OCI-LY7 (cell line): ENCODE measurements around the gene XIST. TPM values are rescaled to one million over a fixed set of nuclear protein-coding genes. Genes with fewer than 3 reads are reported as not detected.
"Not testable (repeated sequence)": the region's sequence is repeated elsewhere in the genome, so short reads cannot be mapped to it uniquely, and the experiment has no call there.

Source experiments
- BruUV-seq: library from RNA; stranded (reverse); fragments of 400-500 nt; replicated peaks from 2 replicates; lab custom pipeline; 2021; lab: Mats Ljungman, UMichigan
- CTCF ChIA-PET: fragments of 300-600 bp; sonication (Branson Sonifier 250); formaldehyde crosslinking; loops from one replicate; lab custom pipeline; 2022; ENCODE audit warnings: antibody characterized with exemption; ENCODE audit not compliant: unreplicated experiment; lab: Charles Lee
- POLR2A ChIA-PET: fragments of 300-600 bp; sonication (Branson Sonifier 250); formaldehyde crosslinking; loops from one replicate; lab custom pipeline; 2022; ENCODE audit warnings: antibody characterized with exemption; lab: Charles Lee
- DNase-seq: peaks from one replicate; pipeline ENCODE4 v3.0.0-alpha.2; 2015; ENCODE audit warnings: low spot score
- H2AFZ ChIP-seq: fragments of 200-600 bp; sonication (generic), shearing (Covaris generic); 2 replicates; pipeline ENCODE4 v1.6.1; 2014; ENCODE audit warnings: mild to moderate bottlenecking, antibody characterized with exemption, low read length, moderate library complexity
- H3K27ac ChIP-seq: fragments of 200-600 bp; sonication (generic); 2 replicates; pipeline ENCODE4 v1.5.1; 2014; ENCODE audit warnings: mixed run types, low read depth, mild to moderate bottlenecking, moderate library complexity, low read length, inconsistent platforms; ENCODE audit not compliant: poor library complexity, severe bottlenecking
- H3K36me3 ChIP-seq: fragments of 200-600 bp; sonication (generic); 2 replicates; pipeline ENCODE4 v1.6.1; 2014; ENCODE audit warnings: mild to moderate bottlenecking, antibody characterized with exemption, low read length, moderate library complexity, mixed read lengths; ENCODE audit not compliant: insufficient read depth
- H3K4me1 ChIP-seq: fragments of 200-600 bp; sonication (generic); 2 replicates; pipeline ENCODE4 v1.5.1; 2014; ENCODE audit warnings: mild to moderate bottlenecking, low read length; ENCODE audit not compliant: insufficient read depth, poor library complexity, severe bottlenecking
- H3K4me2 ChIP-seq: fragments of 200-600 bp; sonication (generic); 2 replicates; pipeline ENCODE4 v1.6.1; 2014; ENCODE audit warnings: mild to moderate bottlenecking, low read length
- H3K4me3 ChIP-seq: fragments of 200-600 bp; sonication (generic); 2 replicates; pipeline ENCODE4 v1.5.1; 2014; ENCODE audit warnings: mild to moderate bottlenecking, low read depth, low read length; ENCODE audit not compliant: poor library complexity, severe bottlenecking
- H3K79me2 ChIP-seq: fragments of 200-600 bp; sonication (generic); 2 replicates; pipeline ENCODE4 v1.6.1; 2016; ENCODE audit warnings: low read depth, mild to moderate bottlenecking, low read length, moderate library complexity, mixed read lengths; ENCODE audit not compliant: insufficient read depth
- H3K9me2 ChIP-seq: fragments of 200-600 bp; sonication (generic); 2 replicates; pipeline ENCODE4 v1.6.1; 2016; ENCODE audit warnings: mild to moderate bottlenecking, low read length, mixed read lengths; ENCODE audit not compliant: insufficient read depth
- H3K9me3 ChIP-seq: fragments of 200-600 bp; sonication (generic); 2 replicates; pipeline ENCODE4 v1.6.1; 2014; ENCODE audit warnings: mild to moderate bottlenecking, mixed run types, low read length, mixed read lengths
- H4K20me1 ChIP-seq: fragments of 200-600 bp; sonication (generic); 2 replicates; pipeline ENCODE4 v1.6.1; 2014; ENCODE audit warnings: mild to moderate bottlenecking, antibody characterized with exemption, low read length, moderate library complexity, mixed read lengths; ENCODE audit not compliant: insufficient read depth
- EZH2phosphoT487 ChIP-seq: fragments of 200-600 bp; sonication (generic); IDR thresholded peaks from 2 replicates; pipeline ENCODE4 v1.6.1; 2018; ENCODE audit warnings: low read depth, borderline replicate concordance, mild to moderate bottlenecking, mixed run types, antibody characterized with exemption, low read length, moderate library complexity, mixed read lengths
- intact Hi-C: fragments of 100-400 bp; cut with micrococcal nuclease; formaldehyde crosslinking; loops from one replicate; pipeline ENCODE4 v1.10.0; 2022; ENCODE audit not compliant: unreplicated experiment
- total RNA-seq, 2 experiments: library from RNA; depleted of rRNA in 1 of 2; stranded (reverse); fragments of >200 nt in 1 of 2; shearing (Covaris generic) in 1 of 2; gene quantifications; 2 replicates each; pipeline ENCODE4 v1.2.3, GENCODE V29; 2014 to 2022
- TF ChIP-seq, protein P1 (sequence below): fragments of 200-600 bp; sonication (generic); conservative IDR thresholded peaks from 2 replicates; pipeline ENCODE4 v1.5.1; 2014; ENCODE audit warnings: mild to moderate bottlenecking, antibody characterized with exemption, low read length, moderate library complexity, mixed read lengths

Gene XIST
- total RNA-seq, 2 experiments from 2014 or later = not detected

DNA sequence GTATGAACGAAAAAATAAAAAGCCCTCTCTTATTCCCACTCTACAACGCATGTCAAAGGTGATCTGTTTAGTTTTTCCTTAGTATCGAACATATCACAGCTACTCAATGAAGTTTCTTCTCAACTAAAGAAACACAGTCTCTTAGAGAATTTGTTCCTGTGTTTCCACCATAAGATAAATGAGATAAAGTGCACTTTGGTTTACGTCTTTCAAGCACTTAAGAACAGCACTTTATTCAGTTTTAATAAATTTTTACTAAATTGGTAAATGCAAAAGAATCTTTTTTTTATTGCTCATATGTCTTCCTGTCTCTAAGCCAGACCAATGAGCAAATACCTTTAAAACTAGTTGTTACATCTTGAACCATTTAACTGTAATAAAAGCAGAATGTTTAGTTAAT lies 29.7 kb downstream of the XIST start:
- Histone ChIP-seq H4K20me1 (no peaks in the 10 kb centered on the region), H3K4me3 (no peak overlapping the region), H3K9me3 (no peaks in the 10 kb centered on the region), H3K9me2 (no peaks in the 10 kb centered on the region), H2AFZ (no peak overlapping the region), H3K79me2 (no peaks in the 10 kb centered on the region), H3K27ac (no peak overlapping the region), H3K4me1 (no peaks in the 10 kb centered on the region), H3K4me2 (no peak overlapping the region), H3K36me3 (no peaks in the 10 kb centered on the region)
- ChIA-PET CTCF (no interaction called here), POLR2A (no interaction called here)
- TF ChIP-seq, protein P1, sequence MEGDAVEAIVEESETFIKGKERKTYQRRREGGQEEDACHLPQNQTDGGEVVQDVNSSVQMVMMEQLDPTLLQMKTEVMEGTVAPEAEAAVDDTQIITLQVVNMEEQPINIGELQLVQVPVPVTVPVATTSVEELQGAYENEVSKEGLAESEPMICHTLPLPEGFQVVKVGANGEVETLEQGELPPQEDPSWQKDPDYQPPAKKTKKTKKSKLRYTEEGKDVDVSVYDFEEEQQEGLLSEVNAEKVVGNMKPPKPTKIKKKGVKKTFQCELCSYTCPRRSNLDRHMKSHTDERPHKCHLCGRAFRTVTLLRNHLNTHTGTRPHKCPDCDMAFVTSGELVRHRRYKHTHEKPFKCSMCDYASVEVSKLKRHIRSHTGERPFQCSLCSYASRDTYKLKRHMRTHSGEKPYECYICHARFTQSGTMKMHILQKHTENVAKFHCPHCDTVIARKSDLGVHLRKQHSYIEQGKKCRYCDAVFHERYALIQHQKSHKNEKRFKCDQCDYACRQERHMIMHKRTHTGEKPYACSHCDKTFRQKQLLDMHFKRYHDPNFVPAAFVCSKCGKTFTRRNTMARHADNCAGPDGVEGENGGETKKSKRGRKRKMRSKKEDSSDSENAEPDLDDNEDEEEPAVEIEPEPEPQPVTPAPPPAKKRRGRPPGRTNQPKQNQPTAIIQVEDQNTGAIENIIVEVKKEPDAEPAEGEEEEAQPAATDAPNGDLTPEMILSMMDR = no peak
- TF ChIP-seq EZH2phosphoT487 = no peak
- intact Hi-C loops = no loop called here
- no peak for DNase-seq
- no TSS peak for BruUV-seq

DNA sequence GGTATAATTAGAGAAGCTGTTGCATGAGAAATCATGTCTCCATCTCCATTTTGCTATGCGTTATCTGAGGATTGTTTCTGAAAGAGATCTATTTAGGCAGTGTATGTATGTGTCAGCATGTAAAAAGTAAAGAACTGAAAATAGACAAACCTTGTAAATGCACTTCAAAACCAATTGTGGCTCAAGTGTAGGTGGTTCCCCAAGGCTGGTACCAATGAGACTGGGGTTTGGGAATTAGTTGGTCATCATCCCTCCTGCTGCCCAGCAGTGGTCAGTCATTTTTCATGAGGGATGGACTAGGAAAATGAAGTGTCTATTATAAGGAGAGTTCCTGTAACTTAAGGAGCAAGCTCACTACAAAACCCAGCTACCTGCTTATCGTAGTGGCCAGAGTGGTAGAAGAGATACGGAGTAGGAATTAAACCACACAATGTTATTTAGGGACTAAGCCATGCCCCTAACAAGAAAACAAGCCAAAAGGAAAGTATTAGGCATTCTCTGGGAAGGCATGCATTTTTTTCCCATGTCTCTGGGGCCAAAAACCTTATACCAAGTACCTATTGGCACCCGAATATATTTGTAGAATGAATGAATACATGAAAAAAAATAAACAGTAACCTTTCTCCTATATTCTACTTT lies 30.5 kb downstream of the XIST start:
- Histone ChIP-seq H3K4me3 (no peak overlapping the region), H3K36me3 (no peaks in the 10 kb centered on the region), H3K4me1 (no peaks in the 10 kb centered on the region), H4K20me1 (no peaks in the 10 kb centered on the region), H3K9me2 (no peaks in the 10 kb centered on the region), H3K9me3 (no peaks in the 10 kb centered on the region), H3K4me2 (no peak overlapping the region), H3K27ac (no peak overlapping the region), H2AFZ (no peak overlapping the region), H3K79me2 (no peaks in the 10 kb centered on the region)
- TF ChIP-seq, protein P1 = no peak
- TF ChIP-seq EZH2phosphoT487 = no peak
- DNase-seq = no peak
- ChIA-PET POLR2A (no interaction called here), CTCF (no interaction called here)
- BruUV-seq = no TSS peak
- intact Hi-C loops = no loop called here

DNA sequence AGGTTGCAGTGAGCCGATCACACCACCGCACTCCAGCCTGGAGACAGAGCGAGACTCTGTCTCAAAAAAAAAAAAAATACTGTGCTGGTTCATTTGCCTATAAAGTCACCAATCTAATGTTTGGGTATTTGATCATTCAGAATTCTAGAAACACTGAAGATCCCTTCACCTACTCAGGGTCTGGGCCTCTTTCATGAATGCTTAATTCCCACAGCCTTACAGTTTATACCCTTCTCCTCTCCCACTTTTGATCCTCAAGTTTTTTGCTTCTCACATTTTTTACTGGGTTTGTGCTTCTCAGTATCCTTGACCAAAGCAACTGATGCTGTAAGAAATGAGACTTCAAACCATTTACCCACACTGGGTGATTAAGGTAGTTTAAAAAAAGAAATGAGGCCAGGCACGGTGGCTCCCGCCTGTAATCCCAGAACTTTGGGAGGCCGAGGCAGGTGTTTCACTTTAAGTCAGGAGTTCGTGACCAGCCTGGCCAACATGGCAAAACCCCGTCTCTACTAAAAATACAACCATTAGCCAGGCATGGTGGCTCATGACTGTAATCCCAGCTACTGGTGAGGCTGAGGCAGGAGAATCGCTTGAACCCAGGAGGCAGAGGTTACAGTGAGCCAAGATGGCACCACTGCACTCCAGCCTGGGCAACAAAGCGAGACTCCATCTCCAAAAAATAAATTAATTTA lies 32.5 kb downstream of the XIST start:
- H2AFZ ChIP-seq, H3K9me3 ChIP-seq, H3K4me1 ChIP-seq, H3K4me2 ChIP-seq, DNase-seq, H3K9me2 ChIP-seq, H4K20me1 ChIP-seq, H3K27ac ChIP-seq, H3K79me2 ChIP-seq, intact Hi-C loops, H3K4me3 ChIP-seq, H3K36me3 ChIP-seq, BruUV-seq, POLR2A ChIA-PET, CTCF ChIA-PET: not testable (repeated sequence)
